GM18951 (cell line): Measurements from ENCODE around the gene ZNF253.
"Not testable (repeated sequence)": the region's sequence is repeated elsewhere in the genome, so short reads cannot be mapped to it uniquely, and the experiment has no call there.

ENCODE experiments used
- POLR2A ChIP-seq: IDR thresholded peaks from 4 replicates; pipeline ENCODE4 v1.6.1; 2011; ENCODE audit warnings: mild to moderate bottlenecking; ENCODE audit not compliant: insufficient read length, insufficient read depth; ENCODE audit errors: extremely low read depth
- in situ Hi-C: fragments of 300-500 bp; cut with MboI; formaldehyde crosslinking; loops from one replicate; pipeline ENCODE4 v1.12.0; 2022; ENCODE audit warnings: low sequenced_read_pairs, mixed read lengths, inconsistent platforms; ENCODE audit not compliant: unreplicated experiment

ZNF253 gene

DNA sequence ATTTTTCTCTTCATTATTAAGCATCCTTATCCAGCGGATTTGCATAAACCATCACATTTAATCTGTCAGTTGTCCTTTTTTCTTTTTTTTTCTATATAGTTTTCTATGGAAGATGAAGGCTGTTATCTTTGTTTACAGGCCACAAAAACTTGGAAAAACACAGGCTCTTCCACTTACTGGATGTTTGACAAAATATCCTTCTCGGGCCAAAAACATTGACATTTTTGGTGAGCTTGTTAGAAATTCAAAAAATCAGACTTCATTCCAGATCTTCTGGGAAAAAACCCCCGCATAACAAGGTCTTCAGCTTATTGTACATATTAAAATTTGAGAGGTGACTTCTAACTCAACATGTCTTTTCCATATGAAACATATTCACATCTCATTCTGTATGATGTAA lies 48.9 kb downstream of the ZNF253 start:
- in situ Hi-C loops = no loop called here

DNA sequence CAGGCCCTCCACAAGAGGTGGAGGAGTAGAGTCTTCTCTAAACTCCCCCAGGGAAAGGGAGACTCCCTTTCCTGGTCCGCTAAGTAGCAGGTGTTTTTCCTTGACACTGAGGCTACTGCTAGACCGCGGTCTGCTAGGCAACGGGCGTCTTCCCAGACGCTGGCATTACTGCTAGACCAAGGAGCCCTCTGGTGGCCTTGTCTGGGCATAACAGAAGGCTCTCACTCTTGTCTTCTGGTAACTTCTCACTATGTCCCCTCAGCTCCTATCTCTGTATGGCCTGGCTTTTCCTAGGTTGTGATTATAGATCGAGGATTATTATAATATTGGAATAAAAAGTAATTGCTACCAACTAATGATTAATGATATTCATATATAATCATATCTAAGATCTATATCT lies 64.7 kb downstream of the ZNF253 start:
- in situ Hi-C loops = not testable (repeated sequence)

More for the DNA sequence above, 48.9 kb downstream of the ZNF253 start:
- TF ChIP-seq POLR2A = no peak

DNA sequence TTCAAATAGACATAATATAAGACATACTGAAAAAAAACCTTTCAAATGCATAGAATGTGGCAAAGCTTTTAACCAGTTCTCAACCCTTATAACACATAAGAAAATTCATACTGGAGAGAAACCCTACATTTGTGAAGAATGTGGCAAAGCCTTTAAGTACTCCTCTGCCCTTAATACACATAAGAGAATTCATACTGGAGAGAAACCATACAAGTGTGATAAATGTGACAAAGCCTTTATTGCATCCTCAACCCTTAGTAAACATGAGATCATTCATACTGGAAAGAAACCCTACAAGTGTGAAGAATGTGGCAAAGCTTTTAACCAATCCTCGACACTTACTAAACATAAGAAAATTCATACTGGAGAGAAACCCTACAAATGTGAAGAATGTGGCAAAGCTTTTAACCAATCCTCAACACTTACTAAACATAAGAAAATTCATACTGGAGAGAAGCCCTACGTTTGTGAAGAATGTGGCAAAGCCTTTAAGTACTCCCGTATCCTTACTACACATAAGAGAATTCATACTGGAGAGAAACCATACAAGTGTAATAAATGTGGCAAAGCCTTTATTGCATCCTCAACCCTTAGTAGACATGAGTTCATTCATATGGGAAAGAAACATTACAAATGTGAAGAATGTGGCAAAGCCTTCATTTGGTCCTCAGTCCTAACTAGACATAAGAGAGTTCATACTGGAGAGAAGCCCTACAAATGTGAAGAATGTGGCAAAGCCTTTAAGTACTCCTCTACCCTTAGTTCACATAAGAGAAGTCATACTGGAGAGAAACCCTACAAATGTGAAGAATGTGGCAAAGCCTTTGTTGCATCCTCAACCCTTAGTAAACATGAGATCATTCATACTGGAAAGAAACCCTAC lies 68.0 kb downstream of the ZNF253 start:
- in situ Hi-C loops = not testable (repeated sequence)

DNA sequence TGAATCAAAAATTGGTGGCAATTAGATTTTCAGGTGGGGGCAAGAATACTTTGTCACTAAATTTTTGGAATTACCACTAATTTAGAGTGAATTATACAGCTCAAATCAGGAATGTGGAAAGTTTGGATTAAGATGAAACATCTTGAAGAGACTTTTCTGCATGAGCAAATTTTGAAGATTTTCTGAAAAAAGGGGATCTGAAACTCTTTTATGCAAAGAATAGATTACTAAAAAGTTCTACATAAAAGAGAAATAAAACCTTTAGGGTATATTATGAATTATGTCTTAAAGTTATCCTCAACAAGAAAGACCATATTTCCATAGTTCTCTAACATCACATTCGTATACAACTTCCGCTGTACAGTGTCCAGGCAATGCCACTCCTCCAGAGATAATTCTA lies 71.7 kb downstream of the ZNF253 start:
- no peak for TF ChIP-seq POLR2A
- in situ Hi-C loops = no loop called here

DNA sequence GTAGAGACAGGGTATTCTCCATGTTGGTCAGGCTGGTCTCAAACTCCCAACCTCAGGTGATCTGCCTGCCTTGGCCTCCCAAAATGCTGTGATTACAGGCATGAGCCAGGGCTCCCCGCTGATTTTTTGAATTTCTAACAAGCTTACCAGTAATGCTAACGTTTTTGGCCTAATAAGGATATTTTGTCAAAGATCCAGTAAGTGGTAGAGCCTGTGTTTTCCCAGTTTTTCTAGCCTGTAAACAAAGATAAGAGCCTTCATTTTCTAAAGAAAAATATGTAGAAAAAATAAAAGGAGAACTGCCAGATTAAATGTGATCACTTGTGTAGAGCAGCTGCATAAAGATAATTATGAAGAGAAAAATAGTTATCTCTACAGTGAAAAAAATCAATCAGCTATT lies 72.8 kb downstream of the ZNF253 start:
- in situ Hi-C loops = no loop called here
- TF ChIP-seq POLR2A = no peak

DNA sequence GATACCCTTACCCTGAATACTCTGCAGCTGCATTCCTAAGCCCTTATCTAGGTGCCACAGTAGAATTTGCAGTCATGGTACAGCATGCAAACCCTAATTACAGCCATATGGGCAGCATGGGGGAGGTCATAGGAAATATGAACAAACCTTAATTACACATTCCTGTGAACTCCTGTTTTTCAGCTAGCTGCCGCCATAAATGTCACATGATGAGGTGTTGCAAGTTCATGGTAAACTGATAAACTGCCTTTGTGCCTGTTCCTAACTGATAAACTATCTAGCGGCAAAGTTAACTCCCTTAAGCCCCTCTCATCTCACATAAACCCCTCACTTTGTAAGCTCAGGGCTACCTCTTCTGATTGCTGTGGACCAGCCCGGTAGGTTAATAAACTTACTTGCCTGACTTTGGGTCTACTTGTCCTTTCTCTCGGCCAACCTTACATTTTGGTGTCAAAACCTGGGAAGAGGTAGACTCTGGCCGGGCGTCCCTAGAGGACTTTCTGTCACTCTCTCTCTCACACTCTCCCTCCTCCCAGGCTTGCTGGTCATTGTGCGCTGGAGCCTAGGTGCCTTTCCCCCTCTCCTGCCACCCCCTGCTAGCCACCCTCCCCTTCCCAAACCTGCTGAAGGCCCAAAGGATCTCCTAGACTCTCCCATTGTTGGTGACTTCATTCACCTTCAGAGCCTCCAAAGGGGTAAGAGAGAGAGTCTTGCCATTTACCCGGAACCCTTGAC lies 78.3 kb downstream of the ZNF253 start:
- TF ChIP-seq POLR2A = no peak

More for the DNA sequence above, 78.3 kb downstream of the ZNF253 start:
- in situ Hi-C loops = no loop called here
